Testis (tissue), 2 donors: Measurements from ENCODE around the gene LCN10.

Experiments used
- POLR2A ChIP-seq: fragments of 450-650 bp; IDR thresholded peaks from one replicate; pipeline ENCODE4 v1.6.1; 2017; ENCODE audit warnings: antibody characterized with exemption, mild to moderate bottlenecking, moderate library complexity
- TF ChIP-seq, protein P1 (sequence below), 3 experiments: fragments of 450-650 bp in 2 of 3; fragments of 200-600 bp in 1 of 3; sonication (generic) in 1 of 3; IDR thresholded peaks; one replicate each; pipeline ENCODE4 v1.5.1; 2016 to 2019; ENCODE audit warnings: antibody characterized with exemption in 3 of 3, mild to moderate bottlenecking in 2 of 3, moderate library complexity in 1 of 3

DNA sequence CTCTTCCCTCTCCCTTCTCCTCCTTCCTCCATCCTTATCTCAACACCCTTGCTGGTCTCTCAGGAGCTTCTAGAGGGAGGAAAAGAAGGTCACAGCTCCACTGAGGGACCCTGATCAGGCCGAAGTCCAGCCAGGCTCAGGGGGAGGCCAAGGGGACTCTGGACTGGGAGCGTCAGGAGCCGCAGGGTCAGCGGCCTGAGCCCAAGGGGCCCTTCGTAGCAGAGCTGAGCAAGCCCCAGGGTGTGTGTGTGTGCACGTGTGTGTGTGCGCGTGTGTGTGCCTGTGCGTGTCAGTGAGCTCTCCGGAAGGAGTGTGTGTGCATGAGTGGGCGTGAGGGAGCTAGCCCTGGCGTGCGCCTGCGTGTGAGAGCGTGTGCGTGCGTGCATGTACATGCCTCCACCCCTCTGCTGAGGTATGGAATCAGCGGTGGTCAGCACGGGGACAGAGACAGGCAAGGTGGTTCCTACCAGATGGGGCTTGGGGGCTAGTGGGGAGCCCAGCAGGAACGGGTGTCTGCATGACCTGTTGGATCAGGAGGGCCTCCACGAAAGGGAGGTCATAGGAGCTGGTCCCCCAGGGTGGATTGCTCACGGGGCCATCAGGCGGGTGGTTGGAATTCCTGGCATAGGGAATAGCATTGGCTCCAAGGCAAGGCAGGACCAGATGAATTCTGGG is 45.5 kb downstream of the LCN10 start:
- no peak for TF ChIP-seq POLR2A
- TF ChIP-seq, protein P1, sequence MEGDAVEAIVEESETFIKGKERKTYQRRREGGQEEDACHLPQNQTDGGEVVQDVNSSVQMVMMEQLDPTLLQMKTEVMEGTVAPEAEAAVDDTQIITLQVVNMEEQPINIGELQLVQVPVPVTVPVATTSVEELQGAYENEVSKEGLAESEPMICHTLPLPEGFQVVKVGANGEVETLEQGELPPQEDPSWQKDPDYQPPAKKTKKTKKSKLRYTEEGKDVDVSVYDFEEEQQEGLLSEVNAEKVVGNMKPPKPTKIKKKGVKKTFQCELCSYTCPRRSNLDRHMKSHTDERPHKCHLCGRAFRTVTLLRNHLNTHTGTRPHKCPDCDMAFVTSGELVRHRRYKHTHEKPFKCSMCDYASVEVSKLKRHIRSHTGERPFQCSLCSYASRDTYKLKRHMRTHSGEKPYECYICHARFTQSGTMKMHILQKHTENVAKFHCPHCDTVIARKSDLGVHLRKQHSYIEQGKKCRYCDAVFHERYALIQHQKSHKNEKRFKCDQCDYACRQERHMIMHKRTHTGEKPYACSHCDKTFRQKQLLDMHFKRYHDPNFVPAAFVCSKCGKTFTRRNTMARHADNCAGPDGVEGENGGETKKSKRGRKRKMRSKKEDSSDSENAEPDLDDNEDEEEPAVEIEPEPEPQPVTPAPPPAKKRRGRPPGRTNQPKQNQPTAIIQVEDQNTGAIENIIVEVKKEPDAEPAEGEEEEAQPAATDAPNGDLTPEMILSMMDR (IDR thresholded peaks at IDR 0.05): no peak
